GM21423 (cell line): Measurements from ENCODE around the gene SAYSD1.

ENCODE experiments used
- ATAC-seq: cut with Tn5 transposase; IDR thresholded peaks from one replicate; pipeline ENCODE4 v1.9.1; 2021; ENCODE audit warnings: mild to moderate bottlenecking, moderate library complexity; ENCODE audit not compliant: unreplicated experiment

Gene SAYSD1

GRCh38 chr6:39108041-39108839, 6.7 kb downstream of the SAYSD1 start:
- ATAC-seq = no peak

GRCh38 chr6:39107641-39108040, 7.3 kb downstream of the SAYSD1 start:
- no peak for ATAC-seq

GRCh38 chr6:39107034-39107433, 8.0 kb downstream of the SAYSD1 start:
- no peak for ATAC-seq

- ATAC-seq = no peak
These were observed 10.5 kb downstream of the SAYSD1 start for GRCh38 chr6:39104528-39104927.

GRCh38 chr6:39102821-39103136, 12.2 kb downstream of the SAYSD1 start:
- ATAC-seq = peak; percentile 80

GRCh38 chr6:39102071-39102820, 12.7 kb downstream of the SAYSD1 start:
- ATAC-seq = peak; percentile 31

- no peak for ATAC-seq
These were observed 14.6 kb downstream of the SAYSD1 start for GRCh38 chr6:39100358-39100757.

GRCh38 chr6:39095578-39095977, 19.4 kb downstream of the SAYSD1 start:
- ATAC-seq = no peak

GRCh38 chr6:39093149-39093708, 21.8 kb downstream of the SAYSD1 start:
- ATAC-seq = no peak

GRCh38 chr6:39092124-39092523, 22.9 kb downstream of the SAYSD1 start:
- no peak for ATAC-seq

- ATAC-seq = no peak
These were observed 23.8 kb downstream of the SAYSD1 start for GRCh38 chr6:39091220-39091619.

GRCh38 chr6:39090036-39090435, 24.9 kb downstream of the SAYSD1 start:
- no peak for ATAC-seq

- no peak for ATAC-seq
These were observed 26.7 kb downstream of the SAYSD1 start for GRCh38 chr6:39088331-39088730.

- ATAC-seq = no peak
These were observed 27.8 kb downstream of the SAYSD1 start for GRCh38 chr6:39087197-39087596.

GRCh38 chr6:39086711-39087110, 28.3 kb downstream of the SAYSD1 start:
- no peak for ATAC-seq

- no peak for ATAC-seq
These were observed 28.7 kb downstream of the SAYSD1 start for GRCh38 chr6:39086294-39086693.

GRCh38 chr6:39085129-39085797, 29.7 kb downstream of the SAYSD1 start:
- no peak for ATAC-seq

GRCh38 chr6:39084506-39084905, 30.5 kb downstream of the SAYSD1 start:
- no peak for ATAC-seq

GRCh38 chr6:39083231-39083634, 31.8 kb downstream of the SAYSD1 start:
- ATAC-seq = no peak

GRCh38 chr6:39082310-39082709, 32.7 kb downstream of the SAYSD1 start:
- ATAC-seq = no peak

- no peak for ATAC-seq
These were observed 34.6 kb downstream of the SAYSD1 start for GRCh38 chr6:39080246-39080875.
